Transverse colon (tissue), 4 donors: ENCODE results near the gene MACC1. TPM values are rescaled to one million over a fixed set of nuclear protein-coding genes. Genes with fewer than 3 reads are reported as not detected.

ENCODE experiments used
- DNase-seq: peaks from one replicate; pipeline ENCODE4 v3.0.0-alpha.2; 2019
- H3K27ac ChIP-seq, 4 donors: fragments of 200-600 bp; sonication (generic); 2 replicates each; pipeline ENCODE4 v1.5.1; 2016 to 2018; ENCODE audit warnings: inconsistent platforms in 4 of 4
- H3K27me3 ChIP-seq: fragments of 200-600 bp; sonication (generic); 2 replicates; pipeline ENCODE4 v1.5.1; 2017; ENCODE audit warnings: inconsistent platforms
- H3K36me3 ChIP-seq, 4 donors: fragments of 200-600 bp; sonication (generic); 2 replicates each; pipeline ENCODE4 v1.5.1; 2017 to 2019; ENCODE audit warnings: inconsistent platforms in 4 of 4
- H3K4me1 ChIP-seq, 4 donors: fragments of 200-600 bp; sonication (generic); 2 replicates each; pipeline ENCODE4 v1.5.1; 2017 to 2020; ENCODE audit warnings: inconsistent platforms in 4 of 4
- H3K4me3 ChIP-seq, 4 donors: fragments of 200-600 bp; sonication (generic); 1 replicate in 1 of 4; 2 replicates in 3 of 4; pipeline versions ENCODE4 v1.5.1 to v1.6.1; 2017 to 2019; ENCODE audit warnings: inconsistent platforms in 4 of 4
- H3K9me3 ChIP-seq, 2 donors: fragments of 200-600 bp; sonication (generic); 2 replicates each; pipeline ENCODE4 v1.5.1; 2017 to 2019; ENCODE audit warnings: inconsistent platforms in 2 of 2
- EP300 ChIP-seq: sonication (generic); formaldehyde crosslinking; IDR thresholded peaks from one replicate; pipeline ENCODE4 v1.6.1; 2017; ENCODE audit warnings: antibody characterized with exemption, low read depth
- POLR2A ChIP-seq: fragments of 450-650 bp; IDR thresholded peaks from one replicate; pipeline ENCODE4 v1.6.1; 2016; ENCODE audit warnings: antibody characterized with exemption, mild to moderate bottlenecking, moderate library complexity
- POLR2AphosphoS5 ChIP-seq, 3 donors: sonication (generic); formaldehyde crosslinking; IDR thresholded peaks; one replicate each; pipeline ENCODE4 v1.6.1; 2016; ENCODE audit warnings: antibody characterized with exemption in 3 of 3
- WGBS, 2 donors: methylation state at CpG; one replicate each; pipeline ENCODE4 v1.1.5; 2018; ENCODE audit warnings: low coverage in 1 of 2; 5-methylcytosine and 5-hydroxymethylcytosine counted together
- in situ Hi-C, 4 donors: fragments of 200-750 bp; cut with MboI; loops; one replicate each; pipeline versions ENCODE4 v1.15.0 to v1.15.1; 2017; ENCODE audit warnings: low sequenced_read_pairs in 3 of 4, low pct_ligation_motif_present in 1 of 4, low pct_unique_long_range_greater_than_20kb in 1 of 4
- intact Hi-C: fragments of 100-400 bp; cut with DNase I; formaldehyde crosslinking; loops from one replicate; pipeline ENCODE4 v1.15.1; 2023; ENCODE audit warnings: low total_unique reads
- total RNA-seq, 4 donors: library from RNA; depleted of rRNA; stranded (reverse); fragments of >200 nt; gene quantifications; one replicate each; pipeline ENCODE4 v1.1.0, GENCODE V29; 2016
- TF ChIP-seq, protein P1 (sequence below), 5 experiments: fragments of 200-600 bp in 3 of 5; fragments of 450-650 bp in 2 of 5; sonication (generic) in 3 of 5; IDR thresholded peaks; 1 replicate in 2 of 5; 2 replicates in 3 of 5; pipeline ENCODE4 v1.5.1; 2016 to 2017; ENCODE audit warnings: antibody characterized with exemption in 5 of 5, inconsistent platforms in 3 of 5, mild to moderate bottlenecking in 2 of 5, moderate library complexity in 1 of 5

MACC1 gene
- total RNA-seq, 4 donors from 2014 or later = 5.2 to 9.8 (median 7.2) TPM

DNA sequence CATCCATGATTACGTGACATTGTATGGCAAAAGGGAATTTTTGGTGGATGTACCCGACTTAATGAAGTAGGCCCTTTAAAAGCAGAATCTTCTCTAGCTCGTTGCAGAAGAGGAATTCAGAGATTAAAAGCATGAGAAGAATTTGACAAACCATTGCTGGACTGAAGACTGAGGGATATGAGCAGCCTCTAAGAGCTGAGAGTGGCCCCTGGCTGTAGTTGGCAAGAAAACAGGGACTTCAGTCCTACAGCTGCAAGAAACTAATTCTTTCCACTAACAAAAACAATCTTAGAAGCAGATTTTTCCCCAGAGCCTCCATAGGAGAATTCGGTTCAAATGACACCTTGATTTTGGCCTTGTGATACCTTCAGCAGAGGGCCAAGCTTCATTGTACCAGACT, 34.1 kb downstream of the MACC1 start:
- no peak overlapping the region for H3K27ac ChIP-seq
- H3K27me3 ChIP-seq = no peaks in the 10 kb centered on the region
- intact Hi-C loops = no loop called here
- WGBS, 2 donors = 75 to 79% methylated on average over 4 of the region's 4 CpGs
- H3K9me3 ChIP-seq = no peaks in the 10 kb centered on the region
- no peak overlapping the region for H3K4me3 ChIP-seq
- DNase-seq = no peak
- H3K36me3 ChIP-seq = no peaks in the 10 kb centered on the region
- in situ Hi-C loops = no loop called here
- H3K4me1 ChIP-seq = no peaks in the 10 kb centered on the region
- TF ChIP-seq POLR2AphosphoS5 (IDR thresholded peaks at IDR 0.05) (no peak), POLR2A (no peak), EP300 (no peak)
- TF ChIP-seq, protein P1, sequence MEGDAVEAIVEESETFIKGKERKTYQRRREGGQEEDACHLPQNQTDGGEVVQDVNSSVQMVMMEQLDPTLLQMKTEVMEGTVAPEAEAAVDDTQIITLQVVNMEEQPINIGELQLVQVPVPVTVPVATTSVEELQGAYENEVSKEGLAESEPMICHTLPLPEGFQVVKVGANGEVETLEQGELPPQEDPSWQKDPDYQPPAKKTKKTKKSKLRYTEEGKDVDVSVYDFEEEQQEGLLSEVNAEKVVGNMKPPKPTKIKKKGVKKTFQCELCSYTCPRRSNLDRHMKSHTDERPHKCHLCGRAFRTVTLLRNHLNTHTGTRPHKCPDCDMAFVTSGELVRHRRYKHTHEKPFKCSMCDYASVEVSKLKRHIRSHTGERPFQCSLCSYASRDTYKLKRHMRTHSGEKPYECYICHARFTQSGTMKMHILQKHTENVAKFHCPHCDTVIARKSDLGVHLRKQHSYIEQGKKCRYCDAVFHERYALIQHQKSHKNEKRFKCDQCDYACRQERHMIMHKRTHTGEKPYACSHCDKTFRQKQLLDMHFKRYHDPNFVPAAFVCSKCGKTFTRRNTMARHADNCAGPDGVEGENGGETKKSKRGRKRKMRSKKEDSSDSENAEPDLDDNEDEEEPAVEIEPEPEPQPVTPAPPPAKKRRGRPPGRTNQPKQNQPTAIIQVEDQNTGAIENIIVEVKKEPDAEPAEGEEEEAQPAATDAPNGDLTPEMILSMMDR (IDR thresholded peaks at IDR 0.05) = no peak

DNA sequence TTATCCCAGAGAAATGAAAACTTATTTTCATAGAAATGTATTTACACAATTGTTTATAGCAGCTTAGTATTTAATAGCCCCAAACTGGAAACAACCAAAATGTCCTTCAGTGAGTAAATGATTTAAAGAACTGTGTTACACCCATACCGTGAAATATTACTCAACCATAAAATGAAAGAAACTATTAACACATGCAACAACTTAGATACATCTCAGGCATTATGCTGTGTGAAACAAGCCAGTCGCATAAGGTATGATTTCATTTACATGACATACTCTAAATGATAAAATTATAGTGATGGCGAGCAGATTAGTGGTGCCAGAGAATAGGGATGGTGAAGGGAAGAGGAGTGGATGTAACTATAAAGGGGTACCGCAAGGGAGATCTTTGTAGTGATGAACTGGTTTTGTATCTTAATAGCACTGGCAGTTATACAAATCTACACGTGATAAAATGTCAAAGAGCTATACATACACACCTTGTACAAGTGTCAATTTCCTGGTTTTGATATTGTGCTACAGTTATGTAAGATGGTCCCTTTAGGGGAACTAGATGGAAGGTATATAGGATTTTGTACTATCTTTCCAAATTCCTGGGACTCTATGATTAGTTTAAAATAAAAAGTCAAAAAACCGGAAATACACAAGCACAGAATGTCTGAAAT, 40.5 kb downstream of the MACC1 start:
- Histone ChIP-seq H3K36me3 (no peaks in the 10 kb centered on the region), H3K4me3 (no peak overlapping the region), H3K27me3 (no peaks in the 10 kb centered on the region), H3K27ac (no peak overlapping the region), H3K9me3 (no peaks in the 10 kb centered on the region), H3K4me1 (peaks cover 0 to 8% (median 2%) of the 10 kb centered on the region in 4 donors)
- 46 to 60% methylated on average over 6 of the region's 6 CpGs for whole genome bisulfite sequencing, 2 donors
- intact Hi-C loops = loop anchor here (10.0 kb wide), 1 partner anchor 422 kb away; no protein-coding TSS in a partner anchor
- in situ Hi-C loops = loop anchor here in 1 of 4 donors (10.0 kb wide), 1 partner anchor 192 kb away; no protein-coding TSS in a partner anchor
- TF ChIP-seq, protein P1 (IDR thresholded peaks at IDR 0.05) = no peak
- TF ChIP-seq POLR2A = no peak
- no peak for TF ChIP-seq EP300
- TF ChIP-seq POLR2AphosphoS5 (IDR thresholded peaks at IDR 0.05) = no peak
- DNase-seq = no peak

DNA sequence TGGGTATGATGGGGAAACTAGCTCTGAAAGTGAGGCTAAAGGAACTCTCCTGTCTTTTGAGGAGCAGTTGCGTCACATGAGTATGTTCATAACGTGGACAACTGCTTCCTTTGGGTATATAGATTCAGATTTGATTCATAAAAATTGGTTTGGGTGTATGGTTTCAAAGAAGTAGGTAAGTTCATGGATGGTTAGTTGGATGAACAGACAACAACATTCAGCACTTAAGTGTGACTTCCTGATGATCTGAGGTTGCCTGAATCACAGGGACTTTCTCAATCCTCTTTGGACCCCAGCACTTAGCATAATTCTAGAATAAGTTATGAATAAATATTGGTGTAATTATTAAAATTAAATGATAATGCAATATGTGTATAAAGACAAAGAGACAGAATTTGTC, 43.4 kb downstream of the MACC1 start:
- H3K4me1 ChIP-seq = peaks cover 0 to 8% (median 2%) of the 10 kb centered on the region in 4 donors
- in situ Hi-C loops = loop anchor here (10.0 to 25.0 kb wide), 5 partner anchors 138 to 413 kb away; partner anchors contain the start of gene TMEM196 (in 1 of the 4)
- no peaks in the 10 kb centered on the region for H3K9me3 ChIP-seq
- 81% methylated on average over 2 of the region's 2 CpGs; no CpG with 5 or more reads in 1 of the 2 donors for WGBS, 2 donors
- DNase-seq = no peak
- H3K4me3 ChIP-seq = no peak overlapping the region
- no peaks in the 10 kb centered on the region for H3K36me3 ChIP-seq
- intact Hi-C loops = loop anchor here (10.0 kb wide), 1 partner anchor 419 kb away; no protein-coding TSS in a partner anchor
- no peaks in the 10 kb centered on the region for H3K27me3 ChIP-seq
- H3K27ac ChIP-seq = no peak overlapping the region
- TF ChIP-seq, protein P1 (IDR thresholded peaks at IDR 0.05) = no peak
- TF ChIP-seq POLR2A = no peak
- no peak for TF ChIP-seq POLR2AphosphoS5 (IDR thresholded peaks at IDR 0.05)
- no peak for TF ChIP-seq EP300

DNA sequence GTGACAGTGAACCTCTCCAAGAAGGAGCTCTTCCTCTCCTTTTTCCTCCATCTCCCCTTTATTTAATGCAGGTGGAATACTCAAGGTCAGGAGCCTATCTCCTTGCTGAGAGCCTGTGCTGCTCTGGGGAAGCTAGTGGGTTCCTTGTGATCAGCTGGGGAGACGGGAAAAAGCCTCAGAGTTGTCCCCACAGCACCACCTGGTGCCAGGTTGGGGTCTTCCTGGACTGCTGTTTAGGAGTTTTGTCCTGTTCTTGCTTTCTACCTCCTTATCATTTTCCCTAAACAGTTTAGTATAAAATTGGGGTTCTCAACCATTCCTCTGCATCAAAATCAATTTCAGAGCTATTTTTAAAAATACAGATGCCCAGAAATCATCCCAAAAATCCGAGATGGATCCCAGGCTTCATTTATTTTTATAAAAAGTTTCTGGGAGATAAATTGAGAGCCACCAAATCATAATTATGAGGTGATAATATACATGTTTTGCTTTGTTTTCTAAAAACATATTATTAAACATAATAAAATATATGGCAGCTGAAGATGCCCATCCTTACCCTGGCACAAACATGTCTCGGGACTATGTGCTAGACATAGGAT, 44.3 kb downstream of the MACC1 start:
- no peaks in the 10 kb centered on the region for H3K36me3 ChIP-seq
- TF ChIP-seq POLR2AphosphoS5 (IDR thresholded peaks at IDR 0.05) = no peak
- TF ChIP-seq, protein P1 (IDR thresholded peaks at IDR 0.05) = peak; percentile 35 to 56 (median 43)
- DNase-seq = peak; percentile 62
- H3K4me3 ChIP-seq = no peak overlapping the region
- H3K9me3 ChIP-seq = no peaks in the 10 kb centered on the region
- in situ Hi-C loops = loop anchor here (10.0 to 25.0 kb wide), 5 partner anchors 139 to 414 kb away; partner anchors contain the start of gene TMEM196 (in 1 of the 4)
- no peak overlapping the region for H3K27ac ChIP-seq
- H3K27me3 ChIP-seq = no peaks in the 10 kb centered on the region
- peaks cover 0 to 8% (median 2%) of the 10 kb centered on the region in 4 donors for H3K4me1 ChIP-seq
- intact Hi-C loops = loop anchor here (10.0 kb wide), 1 partner anchor 418 kb away; no protein-coding TSS in a partner anchor
- 57 to 69% methylated on average over 2 to 3 of the region's 3 CpGs for WGBS, 2 donors
